IMR-90 (cell line): ENCODE results near the gene USP12. TPM values are rescaled to one million over a fixed set of nuclear protein-coding genes. Genes with fewer than 3 reads are reported as not detected.
A peak's percentile ranks its signal among the peaks of the same experiment; 100 is the strongest.

Experiments used
- ATAC-seq: fragments of 200-7000 bp; cut with Tn5 transposase; 2 replicates; pipeline ENCODE4 v1.9.1; 2020; ENCODE audit warnings: low read depth, mild to moderate bottlenecking, moderate library complexity
- BruUV-seq: library from RNA; stranded (reverse); fragments of 400-500 nt; replicated peaks from 2 replicates; lab custom pipeline; 2021; lab: Mats Ljungman, UMichigan
- CTCF ChIA-PET: fragments of 300-600 bp; formaldehyde crosslinking; extraction: SDS; loops from one replicate; lab custom pipeline; 2021; ENCODE audit warnings: antibody characterized with exemption; lab: Yijun Ruan, JAX
- POLR2A ChIA-PET: fragments of 300-600 bp; sonication (Branson Sonifier 250); formaldehyde crosslinking; loops from one replicate; lab custom pipeline; 2022; ENCODE audit warnings: antibody characterized with exemption; ENCODE audit not compliant: unreplicated experiment; lab: Charles Lee
- DNase-seq: peaks from one replicate; pipeline ENCODE4 v3.0.0; 2013
- H2AFZ ChIP-seq: replicated peaks from 2 replicates; pipeline ENCODE3; 2013; ENCODE audit warnings: low read length, mild to moderate bottlenecking; ENCODE audit not compliant: poor library complexity
- H2AK5ac ChIP-seq: 2 replicates; pipeline ENCODE4 v1.6.1; 2013; ENCODE audit warnings: low read depth, low read length, inconsistent platforms
- H2AK9ac ChIP-seq: replicated peaks from 2 replicates; pipeline ENCODE3; 2013; ENCODE audit warnings: mild to moderate bottlenecking, low read depth, low read length, moderate library complexity; ENCODE audit not compliant: poor library complexity
- H2BK120ac ChIP-seq: 2 replicates; pipeline ENCODE4 v1.6.1; 2013; ENCODE audit warnings: low read depth, low read length, inconsistent platforms
- H2BK15ac ChIP-seq: 3 replicates; pipeline ENCODE4 v1.6.1; 2013; ENCODE audit warnings: low read depth, low read length, inconsistent platforms
- H2BK20ac ChIP-seq: 2 replicates; pipeline ENCODE4 v1.6.1; 2013; ENCODE audit warnings: low read depth, mild to moderate bottlenecking, inconsistent platforms, low read length, moderate library complexity
- H2BK5ac ChIP-seq: 2 replicates; pipeline ENCODE4 v1.6.1; 2013; ENCODE audit warnings: mild to moderate bottlenecking, low read depth, low read length, inconsistent platforms; ENCODE audit not compliant: poor library complexity, severe bottlenecking
- H3K14ac ChIP-seq: replicated peaks from 2 replicates; pipeline ENCODE4 v1.6.1; 2013; ENCODE audit warnings: low read depth, low read length, inconsistent platforms
- H3K18ac ChIP-seq: 2 replicates; pipeline ENCODE4 v1.6.1; 2013; ENCODE audit warnings: low read depth, low read length, control low read depth
- H3K23ac ChIP-seq: 2 replicates; pipeline ENCODE4 v1.6.1; 2013; ENCODE audit warnings: low read depth, low read length, inconsistent platforms
- H3K27ac ChIP-seq: 2 replicates; pipeline ENCODE4 v1.5.1; 2013; ENCODE audit warnings: mild to moderate bottlenecking, control low read depth, low read length; ENCODE audit not compliant: insufficient read depth
- H3K27me3 ChIP-seq: 2 replicates; pipeline ENCODE4 v1.6.1; 2013; ENCODE audit warnings: low read length; ENCODE audit not compliant: control insufficient read depth, insufficient read depth
- H3K36me3 ChIP-seq: 2 replicates; pipeline ENCODE4 v1.6.1; 2013; ENCODE audit warnings: low read length, mixed read lengths; ENCODE audit not compliant: control insufficient read depth, insufficient read depth
- H3K4ac ChIP-seq: 2 replicates; pipeline ENCODE4 v1.6.1; 2013; ENCODE audit warnings: low read depth, low read length, inconsistent platforms
- H3K4me1 ChIP-seq: 2 replicates; pipeline ENCODE4 v1.6.1; 2013; ENCODE audit warnings: low read length, mixed read lengths; ENCODE audit not compliant: control insufficient read depth, insufficient read depth
- H3K4me2 ChIP-seq: 2 replicates; pipeline ENCODE4 v1.6.1; 2013; ENCODE audit warnings: low read depth, mild to moderate bottlenecking, control low read depth, low read length, moderate library complexity
- H3K4me3 ChIP-seq: 2 replicates; pipeline ENCODE4 v1.5.1; 2013; ENCODE audit warnings: low read depth, mild to moderate bottlenecking, control low read depth, low read length, moderate library complexity; ENCODE audit not compliant: insufficient read depth
- H3K56ac ChIP-seq: 2 replicates; pipeline ENCODE4 v1.6.1; 2013; ENCODE audit warnings: low read length, inconsistent platforms; ENCODE audit not compliant: insufficient read depth; ENCODE audit errors: extremely low read depth
- H3K79me1 ChIP-seq, 2 experiments: 2 replicates each; pipeline ENCODE4 v1.6.1; 2013; ENCODE audit warnings: low read length in 2 of 2, inconsistent platforms in 1 of 2, low read depth in 1 of 2
- H3K9ac ChIP-seq: 2 replicates; pipeline ENCODE4 v1.6.1; 2013; ENCODE audit warnings: low read depth, low read length, control low read depth
- H3K9me1 ChIP-seq: 2 replicates; pipeline ENCODE4 v1.6.1; 2013; ENCODE audit warnings: low read length, inconsistent platforms; ENCODE audit not compliant: insufficient read depth
- H3K9me3 ChIP-seq: 2 replicates; pipeline ENCODE4 v1.6.1; 2013; ENCODE audit warnings: low read length; ENCODE audit not compliant: control insufficient read depth, insufficient read depth
- H4K20me1 ChIP-seq: 2 replicates; pipeline ENCODE4 v1.6.1; 2013; ENCODE audit warnings: low read length, inconsistent platforms; ENCODE audit not compliant: insufficient read depth
- H4K5ac ChIP-seq: 2 replicates; pipeline ENCODE4 v1.6.1; 2013; ENCODE audit warnings: mild to moderate bottlenecking, low read depth, low read length, control low read depth
- H4K8ac ChIP-seq, 2 experiments: 2 replicates each; pipeline ENCODE4 v1.6.1; 2013; ENCODE audit warnings: low read depth in 2 of 2, low read length in 2 of 2, control low read depth in 1 of 2, inconsistent platforms in 1 of 2
- H4K91ac ChIP-seq: 2 replicates; pipeline ENCODE4 v1.6.1; 2013; ENCODE audit warnings: low read depth, low read length, inconsistent platforms; ENCODE audit not compliant: insufficient read depth
- BHLHE40 ChIP-seq: fragments of 150-350 bp; IDR thresholded peaks from 2 replicates; pipeline ENCODE4 v1.6.1; 2016; ENCODE audit warnings: mild to moderate bottlenecking, low read depth, low read length
- CHD1 ChIP-seq: IDR thresholded peaks from 2 replicates; pipeline ENCODE4 v1.6.1; 2012; ENCODE audit warnings: low read depth, low read length, improper control_type of control experiment
- FOS ChIP-seq: fragments of 150-350 bp; IDR thresholded peaks from 2 replicates; pipeline ENCODE4 v1.6.1; 2016; ENCODE audit warnings: low read depth, low read length
- MAFK ChIP-seq: IDR thresholded peaks from 2 replicates; pipeline ENCODE4 v1.6.1; 2012; ENCODE audit warnings: low read depth, low read length, improper control_type of control experiment
- MXI1 ChIP-seq: IDR thresholded peaks from 2 replicates; pipeline ENCODE4 v1.6.1; 2012; ENCODE audit warnings: low read depth, mild to moderate bottlenecking, low read length, moderate library complexity, borderline replicate concordance
- NFE2L2 ChIP-seq: fragments of 150-350 bp; IDR thresholded peaks from 2 replicates; pipeline ENCODE4 v1.6.1; 2016; ENCODE audit warnings: low read depth, mild to moderate bottlenecking, low read length
- POLR2A ChIP-seq: IDR thresholded peaks from 2 replicates; pipeline ENCODE4 v1.6.1; 2012; ENCODE audit warnings: mild to moderate bottlenecking, low read depth, low read length
- RAD21 ChIP-seq: IDR thresholded peaks from 2 replicates; pipeline ENCODE4 v1.6.1; 2012; ENCODE audit warnings: low read length, improper control_type of control experiment
- WGBS, 2 experiments: methylation state at CpG; one replicate each; pipeline versions ENCODE4 v1.1.5 to v1.1.7; 2013; ENCODE audit warnings: missing lambda C conversion rate in 2 of 2; ENCODE audit not compliant: insufficient read length in 1 of 2; ENCODE audit errors: extremely low coverage in 2 of 2; 5-methylcytosine and 5-hydroxymethylcytosine counted together
- dilution Hi-C: fragments of 300-500 bp; cut with HindIII; formaldehyde crosslinking; loops from one replicate; pipeline ENCODE4 v1.14.3; 2018; ENCODE audit warnings: low sequenced_read_pairs; ENCODE audit not compliant: unreplicated experiment
- in situ Hi-C: fragments of 300-500 bp; cut with MboI; formaldehyde crosslinking; loops from 3 replicates; pipeline ENCODE4 v1.14.3; 2019; ENCODE audit warnings: low sequenced_read_pairs, inconsistent platforms, mixed read lengths
- intact Hi-C: fragments of 100-400 bp; cut with micrococcal nuclease; formaldehyde crosslinking; loops from 2 replicates; pipeline ENCODE4 v1.10.0; 2022
- polyA plus RNA-seq, 3 experiments: library from polyadenylated mRNA; depleted of rRNA; stranded (reverse); fragments of >200 nt; gene quantifications; 2 replicates each; pipeline ENCODE4 v1.2.3, GENCODE V29; 2012; ENCODE audit warnings: low replicate concordance in 1 of 3
- total RNA-seq: library from RNA; depleted of rRNA; stranded (reverse); fragments of >200 nt; gene quantifications from 2 replicates; pipeline ENCODE4 v1.2.3, GENCODE V29; 2012

The USP12 gene
- total and polyA plus RNA-seq, 2 of the 4 experiments (the other 2 are of a cell fraction), result 11.8 to 16.5 TPM

GRCh38 chr13:27183561-27184147 lies 12.0 kb upstream of the USP12 start (continued):
- TF ChIP-seq RAD21 (no peak), FOS (0 out of 2 replicates have a peak, but pooled peaks have one; percentile 16)

GRCh38 chr13:27182844-27183497 lies 11.4 kb upstream of the USP12 start:
- DNase-seq (peak; percentile 95), ATAC-seq (peak; percentile 92)
- 7% methylated on average over 8 of the region's 10 CpGs; no CpG with 5 or more reads in 1 of the 2 experiments for WGBS, 2 experiments
- peak overlapping the region; percentile 88 for H3K14ac ChIP-seq
- ChIA-PET CTCF (interaction anchor here (0.7 to 0.9 kb wide), 2 partner anchors 9 to 19 kb away, joined by 3 to 4 read pairs; no protein-coding TSS in a partner anchor), POLR2A (no interaction called here)
- no TSS peak for BruUV-seq
- intact Hi-C loops, result loop anchor here (5.0 kb wide), 1 partner anchor 34 kb away; no protein-coding TSS in a partner anchor
- peak overlapping the region; percentile 21 for H3K4me2 ChIP-seq
- H3K4ac ChIP-seq, result peak overlapping the region; percentile 90
- H2AFZ ChIP-seq, result peak overlapping the region; percentile 87
- H2BK15ac ChIP-seq, result peak overlapping the region; percentile 83
- H3K36me3 ChIP-seq, result no peaks in the 10 kb centered on the region
- no peak for TF ChIP-seq MXI1
- 0 out of 2 replicates have a peak, but pooled peaks have one; percentile 31 for TF ChIP-seq NFE2L2
- peak; percentile 71; the same call in 1 of the 2 replicates for TF ChIP-seq FOS
- no peak for TF ChIP-seq POLR2A
- TF ChIP-seq MAFK, result peak; percentile 51
- TF ChIP-seq BHLHE40, result no peak; the same call in 1 of the 2 replicates
- TF ChIP-seq CHD1, result no peak
- H3K56ac ChIP-seq, result peak overlapping the region; percentile 26; the same call in 1 of the 2 replicates
- peak overlapping the region; percentile 89; the same call in 1 of the 2 replicates for H2AK5ac ChIP-seq
- H3K27me3 ChIP-seq, result no peaks in the 10 kb centered on the region
- in situ Hi-C loops, result loop anchor here (10.0 kb wide), 1 partner anchor 172 kb away; no protein-coding TSS in a partner anchor
- peak overlapping the region; percentile 6; the same call in 1 of the 2 replicates for H3K18ac ChIP-seq
- H3K79me1 ChIP-seq, result 0 out of 4 replicates have a peak, but pooled peaks cover 0 to 4% of the 10 kb centered on the region in 2 experiments
- H2BK120ac ChIP-seq, result peak overlapping the region; percentile 94
- peak overlapping the region; percentile 88 for H2AK9ac ChIP-seq
- no peaks in the 10 kb centered on the region for H3K9me3 ChIP-seq
- H2BK20ac ChIP-seq, result peak overlapping the region; percentile 79
- dilution Hi-C loops, result no loop called here
- H4K8ac ChIP-seq, result peak overlapping the region; percentile 37 to 85; a peak in 3 of 4 replicates
- H2BK5ac ChIP-seq, result peak overlapping the region; percentile 89
- H4K5ac ChIP-seq, result peak overlapping the region; percentile 4; the same call in 1 of the 2 replicates
- H4K20me1 ChIP-seq, result no peaks in the 10 kb centered on the region
- peaks cover 3% of the 10 kb centered on the region for H3K4me1 ChIP-seq
- peak overlapping the region; percentile 58 for H3K27ac ChIP-seq
- peak overlapping the region; percentile 69 for H4K91ac ChIP-seq
- no peak overlapping the region for H3K4me3 ChIP-seq
- peak overlapping the region; percentile 74 for H3K23ac ChIP-seq
- no peak overlapping the region; the same call in 1 of the 2 replicates for H3K9ac ChIP-seq
- peaks cover 12% of the 10 kb centered on the region for H3K9me1 ChIP-seq
